BLaER1 (cell line): ENCODE data around the gene CLEC3B.

Experiments
- H3K27ac ChIP-seq: shearing (Covaris generic); formaldehyde crosslinking; 2 replicates; pipeline ENCODE4 v1.8.1; 2022
- H3K27me3 ChIP-seq: shearing (Covaris generic); formaldehyde crosslinking; 2 replicates; pipeline ENCODE4 v1.8.1; 2022
- H3K36me3 ChIP-seq: shearing (Covaris generic); formaldehyde crosslinking; 2 replicates; pipeline ENCODE4 v1.8.1; 2022
- H3K4me1 ChIP-seq: shearing (Covaris generic); formaldehyde crosslinking; 2 replicates; pipeline ENCODE4 v1.8.1; 2022
- H3K4me2 ChIP-seq: shearing (Covaris generic); formaldehyde crosslinking; 2 replicates; pipeline ENCODE4 v1.8.1; 2022
- H3K4me3 ChIP-seq: shearing (Covaris generic); formaldehyde crosslinking; 2 replicates; pipeline ENCODE4 v1.8.1; 2022
- H3K9ac ChIP-seq: shearing (Covaris generic); formaldehyde crosslinking; 2 replicates; pipeline ENCODE4 v1.8.1; 2022
- H3K9me3 ChIP-seq: shearing (Covaris generic); formaldehyde crosslinking; 2 replicates; pipeline ENCODE4 v1.8.1; 2022
- H4K20me1 ChIP-seq: shearing (Covaris generic); formaldehyde crosslinking; 2 replicates; pipeline ENCODE4 v1.8.1; 2022
- Cebpa-rat ChIP-seq: shearing (Covaris generic); IDR thresholded peaks from 2 replicates; pipeline ENCODE4 v1.8.1; 2022

Gene CLEC3B

DNA sequence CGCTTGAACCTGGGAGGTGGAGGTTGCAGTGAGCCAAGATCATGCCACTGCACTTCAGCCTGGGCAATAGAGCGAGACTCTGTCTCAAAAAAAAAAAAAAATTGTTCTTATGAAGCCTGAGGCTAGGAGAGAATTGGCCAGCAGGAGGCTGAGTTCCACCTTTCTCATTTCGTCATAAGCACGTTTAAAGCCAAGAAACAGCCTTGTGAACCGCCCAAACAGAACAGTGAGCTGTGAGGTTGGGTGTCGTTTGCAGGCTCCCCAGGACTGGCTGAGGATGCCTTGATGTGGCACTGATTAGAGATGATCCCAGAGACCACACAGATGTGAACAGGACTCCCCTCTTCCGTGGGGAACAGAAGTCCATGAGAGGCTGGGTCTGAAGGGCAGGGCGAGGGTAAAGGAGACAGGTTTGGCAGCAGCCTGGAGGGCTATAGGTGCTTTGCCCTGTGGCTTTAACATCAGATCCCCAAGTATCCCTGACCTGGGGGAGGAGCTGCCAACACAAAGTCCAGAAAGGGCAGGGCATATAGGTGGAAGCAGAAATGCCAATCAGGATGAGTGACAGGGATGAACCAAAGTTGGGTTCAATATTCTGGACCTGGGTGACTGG lies 52.9 kb downstream of the CLEC3B start:
- Histone ChIP-seq H3K4me1 (no peaks in the 10 kb centered on the region), H3K36me3 (no peaks in the 10 kb centered on the region), H3K9me3 (no peaks in the 10 kb centered on the region), H3K4me3 (no peak overlapping the region), H4K20me1 (no peaks in the 10 kb centered on the region), H3K9ac (no peak overlapping the region), H3K27me3 (no peaks in the 10 kb centered on the region), H3K4me2 (no peak overlapping the region), H3K27ac (no peak overlapping the region)
- no peak for TF ChIP-seq Cebpa-rat

DNA sequence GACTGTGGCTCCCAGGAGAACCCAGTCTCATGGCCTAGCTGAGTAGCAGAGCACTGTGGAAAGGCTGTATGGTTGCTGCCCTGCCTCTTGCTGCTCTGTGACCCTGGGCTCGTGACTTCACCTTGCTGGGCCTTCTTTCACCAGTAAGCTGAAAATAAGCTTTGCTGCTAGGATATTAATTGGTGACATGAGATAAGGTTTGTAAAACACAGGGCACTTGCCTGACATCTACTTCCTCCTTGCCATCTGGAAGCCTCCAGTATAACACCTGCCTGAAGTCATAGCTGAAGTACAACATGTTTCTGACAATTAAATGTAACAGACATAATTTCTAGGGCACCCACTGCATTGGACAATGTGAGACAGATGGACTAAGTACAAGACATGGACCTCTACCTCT lies 53.6 kb downstream of the CLEC3B start:
- H3K27me3 ChIP-seq: no peaks in the 10 kb centered on the region
- H3K4me2 ChIP-seq: no peak overlapping the region
- no peak for TF ChIP-seq Cebpa-rat
- no peaks in the 10 kb centered on the region for H3K4me1 ChIP-seq
- H4K20me1 ChIP-seq: no peaks in the 10 kb centered on the region
- no peak overlapping the region for H3K4me3 ChIP-seq
- no peaks in the 10 kb centered on the region for H3K9me3 ChIP-seq
- no peaks in the 10 kb centered on the region for H3K36me3 ChIP-seq
- no peak overlapping the region for H3K27ac ChIP-seq
- H3K9ac ChIP-seq: no peak overlapping the region

DNA sequence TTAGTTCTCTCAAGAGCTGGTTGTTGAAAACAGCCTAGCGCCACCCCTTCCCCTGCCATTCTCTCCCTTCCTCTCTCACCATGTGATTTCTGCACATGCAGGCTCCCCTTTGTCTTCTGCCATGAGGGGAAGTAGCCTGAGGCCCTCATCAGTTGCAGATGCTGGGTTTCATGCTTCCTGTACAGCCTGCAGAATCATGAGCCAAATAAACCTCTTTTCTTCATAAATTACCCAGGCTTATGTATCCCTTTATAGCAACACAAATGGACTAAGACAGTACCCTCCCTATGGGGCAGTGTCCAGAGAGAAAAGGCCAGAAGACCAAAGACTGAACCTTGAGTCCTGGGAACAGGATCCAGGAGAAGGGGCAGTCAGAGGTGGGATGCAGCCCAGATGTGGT lies 54.7 kb downstream of the CLEC3B start:
- no peak for TF ChIP-seq Cebpa-rat
- Histone ChIP-seq H3K36me3 (no peaks in the 10 kb centered on the region), H3K9ac (no peak overlapping the region), H3K27me3 (no peaks in the 10 kb centered on the region), H3K27ac (no peak overlapping the region), H3K9me3 (no peaks in the 10 kb centered on the region), H4K20me1 (no peaks in the 10 kb centered on the region), H3K4me3 (no peak overlapping the region), H3K4me2 (no peak overlapping the region), H3K4me1 (no peaks in the 10 kb centered on the region)

DNA sequence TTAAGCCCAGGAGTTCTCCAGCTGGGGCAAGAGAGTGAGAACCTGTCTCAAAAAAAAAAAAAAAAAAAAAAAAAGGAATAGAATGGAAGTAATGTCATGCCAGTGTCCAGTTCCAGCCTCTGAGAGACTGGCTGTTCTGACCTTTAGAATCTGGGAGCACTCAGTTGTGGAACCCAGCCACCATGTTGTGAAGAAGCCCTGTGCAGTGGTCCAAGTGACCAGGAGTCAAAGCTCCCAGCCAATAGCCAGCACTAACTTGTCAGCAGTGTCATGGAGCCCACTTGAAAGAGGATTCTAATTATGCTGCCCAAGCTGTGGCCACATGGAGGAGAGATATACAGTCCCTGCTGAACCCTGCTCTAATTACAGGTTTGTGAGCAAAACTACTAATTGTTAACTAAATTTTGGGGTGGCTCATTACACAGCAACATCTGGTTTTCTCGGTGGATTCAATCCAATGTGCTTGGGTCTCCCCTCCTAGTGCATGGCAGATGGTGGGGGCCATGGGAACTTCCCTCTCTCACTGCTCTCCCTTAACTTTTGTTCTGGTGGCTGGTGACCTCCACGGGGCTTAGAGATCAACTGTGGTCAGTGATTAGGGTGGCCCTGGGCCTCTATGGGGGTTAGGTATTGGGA lies 55.5 kb downstream of the CLEC3B start:
- no peak for TF ChIP-seq Cebpa-rat
- Histone ChIP-seq H3K27me3 (no peaks in the 10 kb centered on the region), H3K9me3 (no peaks in the 10 kb centered on the region), H3K4me1 (no peaks in the 10 kb centered on the region), H3K27ac (no peak overlapping the region), H3K4me3 (no peak overlapping the region), H3K36me3 (no peaks in the 10 kb centered on the region), H3K4me2 (no peak overlapping the region), H4K20me1 (no peaks in the 10 kb centered on the region), H3K9ac (no peak overlapping the region)

DNA sequence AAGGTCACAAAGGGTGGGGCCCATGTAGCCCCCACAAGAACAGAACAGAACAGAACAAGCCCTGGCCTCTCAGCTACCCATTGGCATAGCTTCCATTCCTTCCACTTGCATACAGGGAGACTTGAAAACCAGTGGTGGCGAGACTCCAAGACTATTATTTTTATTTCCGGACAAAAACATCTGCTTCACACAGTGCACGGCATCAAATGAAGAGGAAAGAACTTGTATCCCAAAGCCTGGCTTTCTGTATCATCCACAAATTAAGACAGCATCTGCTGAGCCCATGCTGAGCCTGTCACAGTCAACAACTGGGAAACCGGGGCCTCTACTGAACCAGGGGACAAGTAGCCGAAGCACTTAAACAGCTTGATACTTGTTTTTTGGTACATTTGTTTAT lies 56.0 kb downstream of the CLEC3B start:
- Histone ChIP-seq H4K20me1 (no peaks in the 10 kb centered on the region), H3K4me1 (no peaks in the 10 kb centered on the region), H3K27me3 (no peaks in the 10 kb centered on the region), H3K36me3 (no peaks in the 10 kb centered on the region), H3K27ac (no peak overlapping the region), H3K4me3 (no peak overlapping the region), H3K9ac (no peak overlapping the region), H3K4me2 (no peak overlapping the region), H3K9me3 (no peaks in the 10 kb centered on the region)
- TF ChIP-seq Cebpa-rat: no peak

DNA sequence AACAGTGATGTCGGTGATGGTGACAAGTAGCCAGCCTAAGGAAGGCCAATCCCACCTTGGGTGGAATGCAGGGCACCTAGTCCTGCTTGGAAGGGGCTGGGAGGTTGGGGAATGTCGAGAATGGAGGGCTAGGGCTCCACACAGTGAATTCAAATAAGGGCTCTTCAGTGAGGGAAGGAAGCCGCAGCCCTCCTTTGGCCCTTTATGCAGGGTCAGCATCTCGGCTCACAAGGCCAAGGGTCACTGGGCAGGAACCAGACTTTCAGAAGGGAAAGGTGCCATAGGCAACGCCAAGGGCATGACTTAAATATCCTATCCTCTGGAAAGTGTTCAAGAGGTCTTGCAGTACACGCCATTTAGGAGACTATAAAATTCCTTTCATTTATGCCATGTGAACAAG lies 56.9 kb downstream of the CLEC3B start:
- Histone ChIP-seq H4K20me1 (no peaks in the 10 kb centered on the region), H3K4me1 (no peaks in the 10 kb centered on the region), H3K9me3 (no peaks in the 10 kb centered on the region), H3K4me3 (no peak overlapping the region), H3K27me3 (no peaks in the 10 kb centered on the region), H3K4me2 (no peak overlapping the region), H3K27ac (no peak overlapping the region), H3K9ac (no peak overlapping the region), H3K36me3 (no peaks in the 10 kb centered on the region)
- no peak for TF ChIP-seq Cebpa-rat

DNA sequence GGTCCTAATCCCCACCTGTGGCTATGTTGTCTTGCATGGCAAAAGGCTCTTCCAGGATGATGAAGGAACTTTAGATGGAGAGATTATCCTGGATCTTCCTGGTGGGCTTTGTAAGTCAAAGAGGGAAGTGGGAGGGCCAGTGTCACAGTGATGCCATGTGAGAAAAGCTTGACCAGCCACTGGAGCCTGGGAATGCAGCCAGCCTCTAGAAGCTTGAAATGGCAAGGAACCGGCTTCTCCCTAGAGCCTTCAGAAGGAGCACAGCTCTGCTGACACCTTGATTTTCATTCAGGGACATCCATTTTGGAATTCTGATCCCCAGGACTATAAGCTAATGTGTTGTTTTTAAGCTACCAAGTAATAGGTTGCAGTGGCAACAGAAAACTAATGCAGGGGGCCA lies 58.3 kb downstream of the CLEC3B start:
- Histone ChIP-seq H3K9me3 (no peaks in the 10 kb centered on the region), H3K27ac (no peak overlapping the region)
- TF ChIP-seq Cebpa-rat: no peak

DNA sequence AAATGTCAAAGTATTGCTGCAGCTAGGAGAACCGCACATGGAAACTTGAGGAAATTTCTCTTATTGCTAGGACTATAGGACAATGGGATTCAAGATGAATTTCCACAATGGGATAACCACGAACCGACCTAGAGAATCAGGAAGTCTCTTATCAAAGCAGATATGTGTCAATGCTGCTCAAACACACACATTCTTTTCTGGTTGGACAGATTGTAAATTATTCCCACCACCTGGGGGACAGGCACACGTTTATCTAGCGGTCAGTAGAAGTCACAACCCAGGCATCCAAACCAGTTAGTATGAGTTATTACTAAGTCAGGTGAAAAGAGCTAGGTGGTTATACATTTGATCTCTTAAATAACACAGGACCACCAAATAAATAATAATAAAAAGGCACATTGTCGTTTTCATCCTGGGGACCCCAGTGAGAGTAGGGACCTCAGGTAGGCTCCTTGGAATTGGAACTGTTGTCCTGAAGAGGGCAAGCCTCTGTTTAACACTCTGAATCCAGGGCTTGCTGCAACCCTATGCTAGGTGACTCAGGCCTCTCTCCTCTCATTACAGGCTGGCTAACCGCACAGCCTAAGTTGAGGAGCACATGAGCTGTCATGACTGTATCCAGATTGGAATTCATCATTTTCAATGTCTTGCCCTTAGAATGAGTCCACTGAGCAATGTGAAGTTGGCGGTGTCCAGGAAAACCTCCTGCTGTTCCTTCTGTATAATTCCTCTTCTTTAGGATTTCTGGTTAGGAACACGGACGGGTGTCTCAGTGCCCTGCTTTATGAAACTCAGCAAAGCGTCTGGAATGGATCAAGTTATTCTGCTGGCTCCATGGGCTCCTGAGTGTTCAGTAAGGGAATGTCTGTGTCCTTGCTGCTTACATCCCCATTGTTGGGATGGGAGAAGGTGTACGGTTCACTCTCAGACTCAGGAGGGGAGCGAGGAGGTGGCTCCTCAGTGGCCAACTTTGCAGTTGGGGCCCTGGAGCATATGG lies 59.0 kb downstream of the CLEC3B start:
- no peaks in the 10 kb centered on the region for H3K4me1 ChIP-seq
- H3K36me3 ChIP-seq: no peaks in the 10 kb centered on the region
- TF ChIP-seq Cebpa-rat: no peak
- no peak overlapping the region for H3K9ac ChIP-seq
- no peak overlapping the region for H3K27ac ChIP-seq
- no peaks in the 10 kb centered on the region for H3K9me3 ChIP-seq
- H3K4me2 ChIP-seq: no peak overlapping the region
- H3K4me3 ChIP-seq: no peak overlapping the region
- no peaks in the 10 kb centered on the region for H3K27me3 ChIP-seq
- H4K20me1 ChIP-seq: no peaks in the 10 kb centered on the region

More for the DNA sequence above, 58.3 kb downstream of the CLEC3B start:
- Histone ChIP-seq H4K20me1 (no peaks in the 10 kb centered on the region), H3K4me3 (no peak overlapping the region), H3K27me3 (no peaks in the 10 kb centered on the region), H3K4me1 (no peaks in the 10 kb centered on the region), H3K4me2 (no peak overlapping the region), H3K9ac (no peak overlapping the region), H3K36me3 (no peaks in the 10 kb centered on the region)
